Stimulated activated CD8-positive, alpha-beta memory T cell treated with anti-CD3 and anti-CD28 coated beads, Interleukin-4, amount 100 ng/mL, for 24 hours (primary cell): ENCODE results near the gene REN.

Experiments
- DNase-seq: peaks from one replicate; pipeline ENCODE4 v3.0.0-alpha.2; 2020; ENCODE audit warnings: low read depth

REN gene

GRCh38 chr1:204190212-204191211 lies 24.4 kb upstream of the REN start:
- DNase-seq = peak; percentile 7

- no peak for DNase-seq
Measured at GRCh38 chr1:204188959-204189639, 23.0 kb upstream of the REN start.

- no peak for DNase-seq
Measured at GRCh38 chr1:204186597-204186996, 20.5 kb upstream of the REN start.

GRCh38 chr1:204181116-204181515 lies 15.0 kb upstream of the REN start:
- no peak for DNase-seq

- DNase-seq = no peak
Measured at GRCh38 chr1:204180133-204180532, 14.0 kb upstream of the REN start.

GRCh38 chr1:204178487-204179281 lies 12.5 kb upstream of the REN start:
- DNase-seq = no peak

- DNase-seq = no peak
Measured at GRCh38 chr1:204177133-204177532, 11.0 kb upstream of the REN start.

GRCh38 chr1:204176049-204176448 lies 9.9 kb upstream of the REN start:
- DNase-seq = no peak

- no peak for DNase-seq
Measured at GRCh38 chr1:204174958-204175357, 8.8 kb upstream of the REN start.

- DNase-seq = no peak
Measured at GRCh38 chr1:204172404-204173029, 6.4 kb upstream of the REN start.

- no peak for DNase-seq
Measured at GRCh38 chr1:204171751-204172178, 5.6 kb upstream of the REN start.

- DNase-seq = no peak
Measured at GRCh38 chr1:204170494-204171155, 4.5 kb upstream of the REN start.

GRCh38 chr1:204169858-204170257 lies 3.7 kb upstream of the REN start:
- DNase-seq = no peak

GRCh38 chr1:204167730-204168129 lies 1.6 kb upstream of the REN start:
- DNase-seq = no peak

GRCh38 chr1:204162494-204163074 lies 3.6 kb downstream of the REN start:
- DNase-seq = peak; percentile 72

- DNase-seq = no peak
Measured at GRCh38 chr1:204161609-204162493, 4.3 kb downstream of the REN start.

GRCh38 chr1:204157962-204158361 lies 8.2 kb downstream of the REN start:
- DNase-seq = no peak

GRCh38 chr1:204155881-204156280 lies 10.3 kb downstream of the REN start:
- no peak for DNase-seq

GRCh38 chr1:204154568-204155255 lies 11.4 kb downstream of the REN start:
- DNase-seq = no peak
